ENCODE data around the gene DPP10. TPM values are rescaled to one million over a fixed set of nuclear protein-coding genes. Genes with fewer than 3 reads are reported as not detected.

The DPP10 gene
- total and polyA plus RNA-seq, 10 of the 15 experiments (the other 5 are each of a cell fraction or from before 2014, with no cell fraction given): not detected

- intact Hi-C loops (cut with micrococcal nuclease; ENCODE audit: unreplicated experiment): no loop called here
- H3K4me1 ChIP-seq (ENCODE audit: control insufficient read depth, insufficient read depth, low read length): no peaks in the 10 kb centered on the region
- SMC1A ChIA-PET (ENCODE audit: uncharacterized antibody, unreplicated experiment): no interaction called here
- CTCF ChIA-PET: no interaction called here
- H3K27me3 ChIP-seq (replicated peaks in 1 of 2; ENCODE audit: control insufficient read depth in 2 of 2, insufficient read depth in 2 of 2, low read length in 1 of 2): no peaks in the 10 kb centered on the region
- H3K4me2 ChIP-seq (ENCODE audit: control insufficient read depth, insufficient read depth): no peak overlapping the region
- WGBS (ENCODE audit: insufficient coverage, insufficient replicate concordance, low lambda C conversion rate, missing lambda C conversion rate): 28% methylated on average over 5 of the region's 5 CpGs
- H3K36me3 ChIP-seq (ENCODE audit: control insufficient read depth in 2 of 2, insufficient read depth in 2 of 2, low read length in 1 of 2): no peaks in the 10 kb centered on the region
- H3K27ac ChIP-seq (ENCODE audit: control insufficient read depth, insufficient read depth): no peak overlapping the region
- no peaks in the 10 kb centered on the region for H3K9me3 ChIP-seq (replicated peaks; ENCODE audit: control insufficient read depth, insufficient read depth, low read length)
- DNase-seq (ENCODE audit: low read depth, low spot score): no peak
- POLR2A ChIA-PET: no interaction called here
- H4K20me1 ChIP-seq (ENCODE audit: control insufficient read depth, insufficient read depth): no peaks in the 10 kb centered on the region
- no peak for ATAC-seq
- BruUV-seq (replicated peaks): no TSS peak
- FAIRE-seq: no peak
- H3K9ac ChIP-seq (ENCODE audit: control insufficient read depth, insufficient read depth, low read length): no peak overlapping the region
- in situ Hi-C loops (cut with MboI): no loop called here
- RAD21 ChIA-PET (ENCODE audit: unreplicated experiment): no interaction called here
- no peaks in the 10 kb centered on the region for H3K79me2 ChIP-seq (ENCODE audit: control insufficient read depth, insufficient read depth, low read length)
- H2AFZ ChIP-seq (ENCODE audit: control insufficient read depth, low read depth, low read length): no peak overlapping the region
- H3K4me3 ChIP-seq: no peak overlapping the region
- TF ChIP-seq ETV6 (conservative IDR thresholded peaks at IDR 0.05 in 1 of 2, IDR thresholded peaks at IDR 0.05 in 1 of 2; ENCODE audit: borderline replicate concordance in 1 of 2, low read depth in 1 of 2): no peak
- TF ChIP-seq ZBTB33 (IDR thresholded peaks at IDR 0.05): no peak
- TF ChIP-seq ZZZ3 (IDR thresholded peaks at IDR 0.05; ENCODE audit: control insufficient read depth, insufficient read length, low read depth): no peak
- TF ChIP-seq MTA2 (IDR thresholded peaks at IDR 0.05; ENCODE audit: low read depth): no peak
- no peak for TF ChIP-seq STAT3 (IDR thresholded peaks at IDR 0.05; ENCODE audit: low read depth, low read length)
- no peak for TF ChIP-seq ZNF217 (IDR thresholded peaks at IDR 0.05)
- TF ChIP-seq WRNIP1 (IDR thresholded peaks at IDR 0.05; ENCODE audit: borderline replicate concordance, low read depth, low read length): no peak
- no peak for TF ChIP-seq RUNX3 (IDR thresholded peaks at IDR 0.05; ENCODE audit: low read length)
- TF ChIP-seq TCF7 (IDR thresholded peaks at IDR 0.05; ENCODE audit: borderline replicate concordance): no peak
- TF ChIP-seq SREBF1 (IDR thresholded peaks at IDR 0.05; ENCODE audit: low read length): no peak
- TF ChIP-seq E2F8 (IDR thresholded peaks at IDR 0.05; ENCODE audit: low read depth, partially characterized antibody): no peak
- TF ChIP-seq ZBTB40 (IDR thresholded peaks at IDR 0.05; ENCODE audit: borderline replicate concordance): no peak
- TF ChIP-seq CBX3 (IDR thresholded peaks at IDR 0.05; ENCODE audit: borderline replicate concordance, low read depth): no peak
- TF ChIP-seq MEF2A (IDR thresholded peaks at IDR 0.05; ENCODE audit: insufficient read depth, low read depth, low read length): no peak
Observed at GRCh38 chr2:114864901-114865300, 422.5 kb downstream of the DPP10 start.

Data from GM12878 (cell line).